ENCODE results near the gene FLT4. TPM values are rescaled to one million over a fixed set of nuclear protein-coding genes. Genes with fewer than 3 reads are reported as not detected.

The FLT4 gene
- total RNA-seq, 1 experiment from 2014 or later: 6.3 TPM

DNA sequence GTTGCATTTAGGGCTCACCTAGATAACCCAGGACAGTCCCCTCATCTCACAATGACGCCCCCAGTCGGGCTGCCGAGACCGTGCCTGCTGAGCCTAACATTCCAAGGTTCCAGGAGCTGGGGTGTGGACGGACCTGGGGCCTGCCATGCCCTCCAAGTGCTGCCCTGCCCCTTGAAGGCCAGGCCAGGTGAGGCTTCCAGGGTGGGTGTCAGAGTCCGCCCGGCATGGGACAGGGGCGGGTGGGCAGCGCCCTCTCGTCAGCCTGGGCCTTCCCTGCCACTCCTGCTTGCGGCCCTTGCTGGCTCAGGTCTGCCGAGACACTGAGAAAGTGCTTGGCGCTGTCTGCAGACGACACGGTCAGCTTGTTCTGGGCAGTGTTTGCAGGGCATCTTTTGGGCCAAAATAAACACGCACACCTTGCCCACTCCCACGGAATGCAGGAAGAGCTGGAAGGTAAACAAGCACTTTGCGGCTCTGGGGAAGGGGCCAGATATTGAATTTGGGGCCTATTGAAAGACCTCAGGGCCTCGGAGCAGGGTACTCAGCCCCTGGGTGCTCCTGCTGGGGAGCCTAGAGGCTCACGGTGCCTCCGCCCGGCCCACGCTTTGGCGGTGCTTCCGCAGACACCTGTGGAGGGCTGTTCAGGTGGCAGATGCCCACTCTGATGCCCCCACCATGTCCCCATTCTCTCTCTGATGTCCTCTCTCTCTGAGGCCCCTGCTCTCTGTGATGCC is 53.9 kb downstream of the FLT4 start:
- no peak overlapping the region for H2BK20ac ChIP-seq (ENCODE audit: low read depth, low read length, poor library complexity, severe bottlenecking)
- no peak overlapping the region for H2AK5ac ChIP-seq (ENCODE audit: insufficient read length, low read length)
- no peak overlapping the region for H4K5ac ChIP-seq (ENCODE audit: insufficient read length, low read depth, low read length)
- H3K4me3 Mint-ChIP-seq: no peak overlapping the region
- H2BK5ac ChIP-seq (ENCODE audit: insufficient read length, low read length): no peak overlapping the region
- no peak overlapping the region for H3K14ac ChIP-seq (ENCODE audit: insufficient read depth, low read length)
- H2BK120ac ChIP-seq (ENCODE audit: low read depth, low read length, poor library complexity, severe bottlenecking): no peak overlapping the region
- no peaks in the 10 kb centered on the region for H3K79me1 ChIP-seq (ENCODE audit: insufficient read depth, low read depth, low read length, poor library complexity, severe bottlenecking)
- H3K27ac Mint-ChIP-seq: no peak overlapping the region
- peaks cover 8% of the 10 kb centered on the region; the same call in 1 of the 2 replicates for H3K27me3 ChIP-seq (ENCODE audit: insufficient read depth, low read length)
- H2BK12ac ChIP-seq (ENCODE audit: insufficient read length, low read depth, low read length): no peak overlapping the region
- WGBS (ENCODE audit: extremely low coverage, insufficient read length, low lambda C conversion rate): no CpG with 5 or more reads among the region's 25 CpGs
- DNase-seq: no peak
- peaks cover 33% of the 10 kb centered on the region for H3K27me3 Mint-ChIP-seq (ENCODE audit: low read depth)
- no peak overlapping the region for H3K27ac ChIP-seq (ENCODE audit: insufficient read length, low read depth, low read length)
- H3K36me3 Mint-ChIP-seq (ENCODE audit: insufficient read depth in 1 of 3, low read depth in 3 of 3): peaks cover 0 to 4% (median 0%) of the 10 kb centered on the region in 3 experiments; a peak in 1 of 7 replicates
- H4K8ac ChIP-seq (replicated peaks; ENCODE audit: insufficient read length, low read depth, low read length): no peak overlapping the region
- no peak overlapping the region for H2AFZ ChIP-seq (ENCODE audit: low read length)
- H3K4ac ChIP-seq (ENCODE audit: low read depth, low read length): no peak overlapping the region
- no peaks in the 10 kb centered on the region for H3K4me1 ChIP-seq (ENCODE audit: insufficient read depth, low read length)
- H3K9me3 Mint-ChIP-seq: no peaks in the 10 kb centered on the region
- H3K23me2 ChIP-seq (ENCODE audit: insufficient read length, low read depth, low read length, poor library complexity, severe bottlenecking): peaks cover 9% of the 10 kb centered on the region
- H4K91ac ChIP-seq (ENCODE audit: insufficient read length, low read depth, low read length): no peak overlapping the region
- H3K56ac ChIP-seq (ENCODE audit: insufficient read length, low read depth, low read length): no peak overlapping the region
- no peak overlapping the region for H3K9ac ChIP-seq (ENCODE audit: extremely low read depth, insufficient read length, low read length)
- H4K20me1 ChIP-seq (ENCODE audit: control insufficient read depth, insufficient read depth, insufficient read length): no peaks in the 10 kb centered on the region
- no peaks in the 10 kb centered on the region for H3K9me3 ChIP-seq (ENCODE audit: control insufficient read depth, low read depth, low read length)
- peaks cover 0 to 5% of the 10 kb centered on the region in 2 experiments; a peak in 3 of 4 replicates for H3K4me1 Mint-ChIP-seq
- no peak overlapping the region for H3K23ac ChIP-seq (ENCODE audit: insufficient read length, low read depth, low read length)
- no peak overlapping the region for H3K4me2 ChIP-seq (ENCODE audit: insufficient read depth, insufficient read length, low read length)
- H3K18ac ChIP-seq (ENCODE audit: insufficient read length, low read depth, low read length): no peak overlapping the region
- H2BK15ac ChIP-seq (ENCODE audit: low read depth, low read length): no peak overlapping the region
- TF ChIP-seq CTCF (conservative IDR thresholded peaks at IDR 0.05): no peak
- no peak overlapping the region for H3T11ph ChIP-seq (ENCODE audit: low read length)
- no peaks in the 10 kb centered on the region for H3K79me2 ChIP-seq (ENCODE audit: insufficient read depth, low read length)

Data from H9 (cell line).